Muscle of leg (tissue), 11 donors: ENCODE data around the gene TACC2. TPM values are rescaled to one million over a fixed set of nuclear protein-coding genes. Genes with fewer than 3 reads are reported as not detected.
A peak's percentile ranks its signal among the peaks of the same experiment; 100 is the strongest.

Source experiments
- DNase-seq: peaks from one replicate; pipeline ENCODE4 v3.0.0; 2013
- H3K27ac ChIP-seq: one replicate; pipeline ENCODE4 v1.5.1; 2013; ENCODE audit warnings: mild to moderate bottlenecking, low read length, control low read depth
- H3K27me3 ChIP-seq: one replicate; pipeline ENCODE4 v1.6.1; 2013; ENCODE audit warnings: low read length; ENCODE audit not compliant: control insufficient read depth, insufficient read depth
- H3K36me3 ChIP-seq: one replicate; pipeline ENCODE4 v1.6.1; 2013; ENCODE audit warnings: low read length; ENCODE audit not compliant: control insufficient read depth, insufficient read depth
- H3K4me1 ChIP-seq: one replicate; pipeline ENCODE4 v1.6.1; 2013; ENCODE audit warnings: low read length; ENCODE audit not compliant: control insufficient read depth, insufficient read depth
- H3K4me3 ChIP-seq: one replicate; pipeline ENCODE4 v1.5.1; 2013; ENCODE audit warnings: low read length, control low read depth
- H3K9me3 ChIP-seq: replicated peaks from 2 replicates; pipeline ENCODE4 v1.6.1; 2013; ENCODE audit warnings: low read depth, low read length; ENCODE audit not compliant: control insufficient read depth
- WGBS: methylation state at CpG from one replicate; pipeline ENCODE4 v1.1.5; 2013; ENCODE audit warnings: missing lambda C conversion rate; ENCODE audit not compliant: insufficient coverage; 5-methylcytosine and 5-hydroxymethylcytosine counted together
- polyA plus RNA-seq, 8 donors: library from polyadenylated mRNA; unstranded; fragments of 120-200 nt; gene quantifications; one replicate each; pipeline versions ENCODE4 v1.2.1 to v1.2.3, GENCODE V29; 2013; ENCODE audit warnings: inconsistent platforms in 1 of 8, low replicate concordance in 1 of 8; ENCODE audit not compliant: insufficient read length in 8 of 8, insufficient read depth in 1 of 8
- total RNA-seq: library from RNA; stranded (reverse); fragments of 120-200 nt; gene quantifications from one replicate; pipeline ENCODE4 v1.2.4, GENCODE V29; 2013

Gene TACC2
- total and polyA plus RNA-seq, 9 donors = 53.6 to 132 (median 104) TPM

GRCh38 chr10:122298598-122299301 is 309.8 kb downstream of the TACC2 start:
- 27% methylated on average over 13 of the region's 15 CpGs for WGBS
- no peaks in the 10 kb centered on the region for H3K36me3 ChIP-seq
- no peaks in the 10 kb centered on the region for H3K27me3 ChIP-seq
- H3K4me1 ChIP-seq = peaks cover 8% of the 10 kb centered on the region
- no peak overlapping the region for H3K4me3 ChIP-seq
- DNase-seq = peak; percentile 91
- H3K9me3 ChIP-seq = no peaks in the 10 kb centered on the region
- H3K27ac ChIP-seq = no peak overlapping the region

- no peaks in the 10 kb centered on the region for H3K36me3 ChIP-seq
- H3K27me3 ChIP-seq = no peaks in the 10 kb centered on the region
- DNase-seq = no peak
- peaks cover 5% of the 10 kb centered on the region for H3K4me1 ChIP-seq
- WGBS = 94% methylated on average over 12 of the region's 14 CpGs
- H3K9me3 ChIP-seq = no peaks in the 10 kb centered on the region
- H3K27ac ChIP-seq = no peak overlapping the region
- H3K4me3 ChIP-seq = no peak overlapping the region
These were observed 310.6 kb downstream of the TACC2 start for GRCh38 chr10:122299423-122300075.

GRCh38 chr10:122301055-122301810 is 312.3 kb downstream of the TACC2 start:
- no peak for DNase-seq
- Histone ChIP-seq H3K27ac (no peak overlapping the region), H3K4me3 (no peak overlapping the region), H3K36me3 (no peaks in the 10 kb centered on the region), H3K9me3 (peaks cover 3% of the 10 kb centered on the region), H3K27me3 (no peaks in the 10 kb centered on the region), H3K4me1 (peaks cover 3% of the 10 kb centered on the region)
- 70% methylated on average over 5 of the region's 12 CpGs for WGBS

- no peak overlapping the region for H3K4me3 ChIP-seq
- H3K27me3 ChIP-seq = no peaks in the 10 kb centered on the region
- peaks cover 3% of the 10 kb centered on the region for H3K9me3 ChIP-seq
- no peak overlapping the region for H3K27ac ChIP-seq
- no peaks in the 10 kb centered on the region for H3K36me3 ChIP-seq
- 85% methylated on average over 5 of the region's 7 CpGs for WGBS
- DNase-seq = no peak
- H3K4me1 ChIP-seq = peaks cover 3% of the 10 kb centered on the region
These were observed 312.8 kb downstream of the TACC2 start for GRCh38 chr10:122301811-122302115.

GRCh38 chr10:122302315-122302714 is 313.4 kb downstream of the TACC2 start:
- H3K4me1 ChIP-seq = peaks cover 4% of the 10 kb centered on the region
- peaks cover 3% of the 10 kb centered on the region for H3K9me3 ChIP-seq
- 84% methylated on average over 4 of the region's 4 CpGs for whole genome bisulfite sequencing

GRCh38 chr10:122303271-122304053 is 314.5 kb downstream of the TACC2 start:
- WGBS = 100% methylated on average over 1 of the region's 9 CpGs
- no peak overlapping the region for H3K4me3 ChIP-seq

More at GRCh38 chr10:122302315-122302714, 313.4 kb downstream of the TACC2 start:
- no peak overlapping the region for H3K4me3 ChIP-seq
- H3K27ac ChIP-seq = no peak overlapping the region
- H3K36me3 ChIP-seq = no peaks in the 10 kb centered on the region
- no peaks in the 10 kb centered on the region for H3K27me3 ChIP-seq
- no peak for DNase-seq

More at GRCh38 chr10:122303271-122304053, 314.5 kb downstream of the TACC2 start:
- Histone ChIP-seq H3K9me3 (peaks cover 3% of the 10 kb centered on the region), H3K4me1 (peaks cover 13% of the 10 kb centered on the region), H3K36me3 (no peaks in the 10 kb centered on the region), H3K27me3 (no peaks in the 10 kb centered on the region), H3K27ac (no peak overlapping the region)
- no peak for DNase-seq

Other genes starting within 250 kb of the TACC2 start
- gene ATE1, start 61.1 kb upstream of the TACC2 start, total RNA-seq = 29.4 TPM
- gene ATE1, start 61.1 kb upstream of the TACC2 start, polyA plus RNA-seq = 10 to 100 TPM; 13.8 to 26.8 (median 19.5) TPM
- gene NSMCE4A, start 13.9 kb upstream of the TACC2 start, total RNA-seq = 45.8 TPM
- gene NSMCE4A, start 13.9 kb upstream of the TACC2 start, polyA plus RNA-seq = 10 to 100 TPM; 34.8 to 46.6 (median 41.5) TPM